Neuronal stem cell (in vitro differentiated cells): ENCODE results near the gene GSTM1.
"Not testable (repeated sequence)": the region's sequence is repeated elsewhere in the genome, so short reads cannot be mapped to it uniquely, and the experiment has no call there.

Experiments used
- DNase-seq: peaks from one replicate; pipeline ENCODE4 v3.0.0-alpha.2; 2013; ENCODE audit warnings: low spot score
- H2AFZ ChIP-seq: one replicate; pipeline ENCODE4 v1.6.1; 2013; ENCODE audit warnings: mild to moderate bottlenecking, low read length, inconsistent platforms
- H2AK5ac ChIP-seq: 2 replicates; pipeline ENCODE4 v1.6.1; 2013; ENCODE audit warnings: low read depth, mild to moderate bottlenecking, inconsistent platforms, low read length, moderate library complexity, mixed read lengths
- H2BK120ac ChIP-seq: 2 replicates; pipeline ENCODE4 v1.6.1; 2013; ENCODE audit warnings: low read depth, mild to moderate bottlenecking, inconsistent platforms, low read length, moderate library complexity, mixed read lengths
- H2BK12ac ChIP-seq: one replicate; pipeline ENCODE4 v1.6.1; 2013; ENCODE audit warnings: low read length, inconsistent platforms
- H2BK15ac ChIP-seq: 2 replicates; pipeline ENCODE4 v1.6.1; 2013; ENCODE audit warnings: mild to moderate bottlenecking, low read length, inconsistent platforms, mixed read lengths
- H2BK5ac ChIP-seq: one replicate; pipeline ENCODE4 v1.6.1; 2013; ENCODE audit warnings: inconsistent platforms, mild to moderate bottlenecking, low read length, moderate library complexity
- H3K14ac ChIP-seq: one replicate; pipeline ENCODE4 v1.6.1; 2013; ENCODE audit warnings: low read length, inconsistent platforms
- H3K18ac ChIP-seq: 2 replicates; pipeline ENCODE4 v1.6.1; 2013; ENCODE audit warnings: low read length, inconsistent platforms
- H3K23ac ChIP-seq: 2 replicates; pipeline ENCODE4 v1.6.1; 2013; ENCODE audit warnings: low read depth, mild to moderate bottlenecking, mixed read lengths, low read length, inconsistent platforms; ENCODE audit not compliant: poor library complexity
- H3K27ac ChIP-seq: replicated peaks from 3 replicates; pipeline ENCODE4 v1.5.1; 2013; ENCODE audit warnings: low read length, inconsistent platforms
- H3K27me3 ChIP-seq, 3 experiments: 2 replicates each; pipeline ENCODE4 v1.6.1; 2013; ENCODE audit warnings: low read length in 3 of 3, mild to moderate bottlenecking in 2 of 3, inconsistent platforms in 1 of 3, low read depth in 1 of 3, mixed read lengths in 1 of 3, moderate library complexity in 1 of 3; ENCODE audit not compliant: control insufficient read depth in 3 of 3, insufficient read depth in 3 of 3
- H3K36me3 ChIP-seq, 2 donors: replicated peaks in 1 of 2; 2 replicates each; pipeline ENCODE4 v1.6.1; 2013; ENCODE audit warnings: low read length in 2 of 2; ENCODE audit not compliant: control insufficient read depth in 2 of 2, insufficient read depth in 2 of 2
- H3K4ac ChIP-seq: 2 replicates; pipeline ENCODE4 v1.6.1; 2013; ENCODE audit warnings: inconsistent platforms, mild to moderate bottlenecking, low read length, moderate library complexity
- H3K4me1 ChIP-seq, 2 donors: 1 replicate in 1 of 2; 2 replicates in 1 of 2; pipeline ENCODE4 v1.6.1; 2013; ENCODE audit warnings: low read length in 2 of 2, low read depth in 1 of 2; ENCODE audit not compliant: control insufficient read depth in 2 of 2, insufficient read depth in 1 of 2
- H3K4me2 ChIP-seq: one replicate; pipeline ENCODE4 v1.6.1; 2013; ENCODE audit warnings: mild to moderate bottlenecking, low read length, inconsistent platforms; ENCODE audit not compliant: insufficient read depth, poor library complexity, severe bottlenecking
- H3K4me3 ChIP-seq, 2 donors: 2 replicates each; pipeline ENCODE4 v1.5.1; 2013; ENCODE audit warnings: low read length in 2 of 2, mild to moderate bottlenecking in 2 of 2, inconsistent platforms in 1 of 2, moderate library complexity in 1 of 2
- H3K79me1 ChIP-seq: one replicate; pipeline ENCODE4 v1.6.1; 2013; ENCODE audit warnings: low read depth, mild to moderate bottlenecking, inconsistent platforms, low read length, moderate library complexity
- H3K9ac ChIP-seq: one replicate; pipeline ENCODE4 v1.6.1; 2013; ENCODE audit warnings: mild to moderate bottlenecking, low read depth, low read length, inconsistent platforms; ENCODE audit not compliant: poor library complexity
- H3K9me3 ChIP-seq, 2 donors: replicated peaks in 1 of 2; 2 replicates each; pipeline versions ENCODE3 to v1.6.1; 2013; ENCODE audit warnings: low read length in 2 of 2, mild to moderate bottlenecking in 2 of 2, inconsistent platforms in 1 of 2, low read depth in 1 of 2, mixed read lengths in 1 of 2, moderate library complexity in 1 of 2; ENCODE audit not compliant: control insufficient read depth in 2 of 2, insufficient read depth in 1 of 2
- H4K8ac ChIP-seq: one replicate; pipeline ENCODE4 v1.6.1; 2013; ENCODE audit warnings: low read depth, mild to moderate bottlenecking, inconsistent platforms, low read length, moderate library complexity
- H4K91ac ChIP-seq: one replicate; pipeline ENCODE4 v1.6.1; 2013; ENCODE audit warnings: low read length, low read depth, mild to moderate bottlenecking, inconsistent platforms; ENCODE audit not compliant: poor library complexity
- WGBS, 2 donors: extraction: QIAGEN DNeasy Blood & Tissue Kit; methylation state at CpG; one replicate each; pipeline ENCODE4 v1.1.7; 2013; ENCODE audit warnings: missing lambda C conversion rate in 2 of 2, mixed read lengths in 1 of 2; ENCODE audit not compliant: insufficient read length in 2 of 2, insufficient replicate concordance in 1 of 2; ENCODE audit errors: extremely low coverage in 2 of 2; 5-methylcytosine and 5-hydroxymethylcytosine counted together

The GSTM1 gene

GRCh38 chr1:109687109-109687508, 508 bp upstream of the GSTM1 start:
- no CpG with 5 or more reads among the region's 11 CpGs for WGBS, 2 donors
- not testable (repeated sequence) for H3K14ac ChIP-seq, H2BK120ac ChIP-seq, H3K4ac ChIP-seq, H3K9me3 ChIP-seq, H3K27me3 ChIP-seq, H3K4me2 ChIP-seq, H3K79me1 ChIP-seq, H2BK15ac ChIP-seq, H3K23ac ChIP-seq, H2AK5ac ChIP-seq, H3K27ac ChIP-seq, H3K36me3 ChIP-seq, H4K8ac ChIP-seq, H3K4me1 ChIP-seq, H2BK5ac ChIP-seq, DNase-seq, H3K18ac ChIP-seq, H2BK12ac ChIP-seq, H4K91ac ChIP-seq
- Histone ChIP-seq H3K4me3 (peak overlapping the region; percentile 38 to 44), H3K9ac (peak overlapping the region; percentile 92), H2AFZ (peak overlapping the region; percentile 80)

GRCh38 chr1:109689844-109690405, 2.3 kb downstream of the GSTM1 start:
- Histone ChIP-seq H3K4ac (no peak overlapping the region), H3K18ac (no peak overlapping the region), H3K14ac (no peak overlapping the region), H3K4me1 (peaks cover 0 to 6% of the 10 kb centered on the region in 2 donors), H3K79me1 (no peaks in the 10 kb centered on the region), H3K27ac (no peak overlapping the region), H4K8ac (no peak overlapping the region), H3K36me3 (peaks cover 0 to 4% of the 10 kb centered on the region in 2 donors), H2BK120ac (no peak overlapping the region), H2BK12ac (no peak overlapping the region), H3K27me3 (no peaks in the 10 kb centered on the region), H3K23ac (no peak overlapping the region), H2AFZ (no peak overlapping the region), H3K9ac (no peak overlapping the region), H4K91ac (no peak overlapping the region), H3K4me2 (no peak overlapping the region), H2AK5ac (no peak overlapping the region), H2BK5ac (no peak overlapping the region), H3K9me3 (no peaks in the 10 kb centered on the region), H3K4me3 (no peak overlapping the region), H2BK15ac (no peak overlapping the region)
- no peak for DNase-seq
- no CpG with 5 or more reads among the region's 6 CpGs for WGBS, 2 donors

GRCh38 chr1:109691759-109692158, 4.1 kb downstream of the GSTM1 start:
- Histone ChIP-seq H2BK120ac (no peak overlapping the region), H3K23ac (no peak overlapping the region), H3K79me1 (no peaks in the 10 kb centered on the region), H3K4me2 (no peak overlapping the region), H3K14ac (no peak overlapping the region), H2BK12ac (no peak overlapping the region), H3K4ac (no peak overlapping the region), H3K27me3 (no peaks in the 10 kb centered on the region), H4K91ac (no peak overlapping the region), H4K8ac (no peak overlapping the region), H3K9ac (no peak overlapping the region), H3K4me3 (no peak overlapping the region), H3K9me3 (no peaks in the 10 kb centered on the region), H2BK15ac (no peak overlapping the region), H3K18ac (no peak overlapping the region), H3K27ac (no peak overlapping the region), H3K36me3 (peaks cover 0 to 4% of the 10 kb centered on the region in 2 donors), H3K4me1 (peaks cover 0 to 6% of the 10 kb centered on the region in 2 donors), H2BK5ac (no peak overlapping the region), H2AK5ac (no peak overlapping the region), H2AFZ (no peak overlapping the region)
- no CpG with 5 or more reads among the region's 6 CpGs for WGBS, 2 donors
- no peak for DNase-seq

GRCh38 chr1:109694400-109694799, 6.8 kb downstream of the GSTM1 start:
- not testable (repeated sequence) for H3K14ac ChIP-seq, H2BK120ac ChIP-seq, H2AK5ac ChIP-seq, H3K9ac ChIP-seq, H2AFZ ChIP-seq, H2BK5ac ChIP-seq, H3K23ac ChIP-seq, H4K91ac ChIP-seq, H3K18ac ChIP-seq, H2BK12ac ChIP-seq, H2BK15ac ChIP-seq, H3K9me3 ChIP-seq, H3K4me1 ChIP-seq, H3K4me2 ChIP-seq, H3K4me3 ChIP-seq, H3K27ac ChIP-seq, H3K27me3 ChIP-seq, H4K8ac ChIP-seq, H3K79me1 ChIP-seq, DNase-seq, H3K4ac ChIP-seq, H3K36me3 ChIP-seq
- no CpG with 5 or more reads among the region's 5 CpGs for WGBS, 2 donors
